Thymus (tissue), 11 donors: ENCODE results near the gene KPNB1. TPM values are rescaled to one million over a fixed set of nuclear protein-coding genes. Genes with fewer than 3 reads are reported as not detected.
"Not testable (repeated sequence)": the region's sequence is repeated elsewhere in the genome, so short reads cannot be mapped to it uniquely, and the experiment has no call there.

Experiments used
- DNase-seq, 9 donors: peaks; one replicate each; pipeline ENCODE4 v3.0.0-alpha.2; 2013; ENCODE audit warnings: low spot score in 9 of 9, low read depth in 6 of 9, missing footprints in 1 of 9
- H3K27ac ChIP-seq, 2 donors: one replicate each; pipeline ENCODE4 v1.5.1; 2013; ENCODE audit warnings: control low read depth in 1 of 2, low read depth in 1 of 2, low read length in 1 of 2, mild to moderate bottlenecking in 1 of 2, moderate library complexity in 1 of 2
- H3K27me3 ChIP-seq, 2 donors: one replicate each; pipeline ENCODE4 v1.5.1; 2013; ENCODE audit warnings: low read length in 1 of 2; ENCODE audit not compliant: control insufficient read depth in 2 of 2, insufficient read depth in 1 of 2
- H3K36me3 ChIP-seq, 2 donors: one replicate each; pipeline ENCODE4 v1.5.1; 2013; ENCODE audit warnings: low read length in 1 of 2, mild to moderate bottlenecking in 1 of 2, moderate library complexity in 1 of 2; ENCODE audit not compliant: control insufficient read depth in 2 of 2, insufficient read depth in 2 of 2
- H3K4me1 ChIP-seq, 2 donors: one replicate each; pipeline ENCODE4 v1.5.1; 2013; ENCODE audit warnings: low read length in 2 of 2; ENCODE audit not compliant: control insufficient read depth in 2 of 2, insufficient read depth in 2 of 2
- H3K4me3 ChIP-seq, 2 donors: one replicate each; pipeline ENCODE4 v1.5.1; 2013; ENCODE audit warnings: low read length in 2 of 2, control low read depth in 1 of 2, mild to moderate bottlenecking in 1 of 2
- H3K9me3 ChIP-seq, 2 donors: one replicate each; pipeline ENCODE4 v1.5.1; 2013; ENCODE audit warnings: low read length in 1 of 2, mild to moderate bottlenecking in 1 of 2; ENCODE audit not compliant: control insufficient read depth in 2 of 2, insufficient read depth in 1 of 2
- WGBS: extraction: QIAGEN DNeasy Blood & Tissue Kit; methylation state at CpG from one replicate; pipeline ENCODE4 v1.1.7; 2013; 5-methylcytosine and 5-hydroxymethylcytosine counted together
- polyA plus RNA-seq: library from polyadenylated mRNA; stranded (reverse); fragments of 200-250 nt; gene quantifications from one replicate; pipeline ENCODE4 v1.2.3, GENCODE V29; 2013
- total RNA-seq: library from RNA; stranded (reverse); fragments of 120-200 nt; gene quantifications from one replicate; pipeline ENCODE4 v1.2.4, GENCODE V29; 2013
- donor health status: healthy.

The KPNB1 gene
- total and polyA plus RNA-seq, 2 donors: 91.3 to 121 TPM

GRCh38 chr17:47682138-47682537 lies 32.4 kb downstream of the KPNB1 start:
- Histone ChIP-seq H3K27ac (no peak overlapping the region), H3K27me3 (no peaks in the 10 kb centered on the region), H3K9me3 (no peaks in the 10 kb centered on the region), H3K36me3 (peaks cover 52 to 92% of the 10 kb centered on the region in 2 donors), H3K4me3 (no peak overlapping the region), H3K4me1 (no peaks in the 10 kb centered on the region)
- no peak for DNase-seq
- 96% methylated on average over 2 of the region's 2 CpGs for WGBS

DNA sequence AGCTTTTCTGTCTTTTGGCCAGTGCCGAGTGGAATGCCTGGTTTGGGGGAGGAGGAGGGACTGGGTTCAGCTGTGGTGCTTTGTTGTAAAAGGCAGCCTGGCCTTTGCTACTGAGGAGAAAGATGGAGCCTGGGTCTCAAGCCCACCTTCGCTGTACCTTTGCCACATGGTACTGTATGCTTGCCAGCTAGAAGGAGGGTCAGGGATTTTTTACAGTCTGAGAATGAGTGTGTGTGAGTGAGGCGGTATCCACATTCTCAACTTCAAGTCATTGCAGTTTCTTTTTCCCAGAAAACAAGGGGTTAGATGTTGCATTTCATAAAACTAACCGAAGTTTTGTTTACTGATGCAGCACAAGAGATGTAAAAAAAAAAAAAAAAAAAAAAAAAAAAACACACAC lies 33.0 kb downstream of the KPNB1 start:
- 95% methylated on average over 4 of the region's 4 CpGs for WGBS
- not testable (repeated sequence) for H3K9me3 ChIP-seq, H3K27me3 ChIP-seq, H3K4me1 ChIP-seq, DNase-seq, H3K27ac ChIP-seq, H3K4me3 ChIP-seq
- peaks cover 50 to 87% of the 10 kb centered on the region in 2 donors for H3K36me3 ChIP-seq

- DNase-seq: no peak
- H3K9me3 ChIP-seq: no peaks in the 10 kb centered on the region
- no peak overlapping the region for H3K4me3 ChIP-seq
- WGBS: 97% methylated on average over 4 of the region's 4 CpGs
- H3K27ac ChIP-seq: no peak overlapping the region
- peaks cover 41 to 74% of the 10 kb centered on the region in 2 donors for H3K36me3 ChIP-seq
- H3K27me3 ChIP-seq: no peaks in the 10 kb centered on the region
- no peaks in the 10 kb centered on the region for H3K4me1 ChIP-seq
Observed at GRCh38 chr17:47684025-47684424, 34.3 kb downstream of the KPNB1 start.

GRCh38 chr17:47684535-47685193 lies 34.9 kb downstream of the KPNB1 start:
- no peak overlapping the region for H3K4me3 ChIP-seq
- whole genome bisulfite sequencing: 98% methylated on average over 4 of the region's 4 CpGs
- no peaks in the 10 kb centered on the region for H3K4me1 ChIP-seq
- no peak for DNase-seq
- H3K36me3 ChIP-seq: peaks cover 38 to 68% of the 10 kb centered on the region in 2 donors
- H3K27ac ChIP-seq: no peak overlapping the region
- no peaks in the 10 kb centered on the region for H3K9me3 ChIP-seq
- H3K27me3 ChIP-seq: no peaks in the 10 kb centered on the region

GRCh38 chr17:47685556-47686275 lies 36.0 kb downstream of the KPNB1 start:
- 98% methylated on average over 4 of the region's 4 CpGs for WGBS
- Histone ChIP-seq H3K27me3 (no peaks in the 10 kb centered on the region), H3K4me1 (no peaks in the 10 kb centered on the region), H3K9me3 (no peaks in the 10 kb centered on the region), H3K27ac (no peak overlapping the region), H3K36me3 (peaks cover 27 to 57% of the 10 kb centered on the region in 2 donors), H3K4me3 (no peak overlapping the region)
- DNase-seq: no peak

GRCh38 chr17:47686276-47686635 lies 36.5 kb downstream of the KPNB1 start:
- Histone ChIP-seq H3K9me3 (no peaks in the 10 kb centered on the region), H3K36me3 (peaks cover 25 to 54% of the 10 kb centered on the region in 2 donors), H3K27me3 (no peaks in the 10 kb centered on the region), H3K4me1 (no peaks in the 10 kb centered on the region), H3K27ac (no peak overlapping the region), H3K4me3 (no peak overlapping the region)
- WGBS: 98% methylated on average over 1 of the region's 1 CpG
- no peak for DNase-seq

- WGBS: 97% methylated on average over 7 of the region's 7 CpGs
- Histone ChIP-seq H3K4me1 (no peaks in the 10 kb centered on the region), H3K9me3 (no peaks in the 10 kb centered on the region), H3K27ac (no peak overlapping the region), H3K27me3 (no peaks in the 10 kb centered on the region), H3K36me3 (peaks cover 22 to 48% of the 10 kb centered on the region in 2 donors), H3K4me3 (no peak overlapping the region)
- no peak for DNase-seq
Observed at GRCh38 chr17:47686664-47687327, 37.1 kb downstream of the KPNB1 start.

- H3K27ac ChIP-seq: no peak overlapping the region
- peaks cover 17 to 43% of the 10 kb centered on the region in 2 donors for H3K36me3 ChIP-seq
Observed at GRCh38 chr17:47687328-47687690, 37.6 kb downstream of the KPNB1 start.

GRCh38 chr17:47687748-47688147 lies 38.0 kb downstream of the KPNB1 start:
- H3K36me3 ChIP-seq: peaks cover 12 to 39% of the 10 kb centered on the region in 2 donors
- peaks cover 2 to 6% of the 10 kb centered on the region in 2 donors for H3K4me1 ChIP-seq
- no peak for DNase-seq
- H3K27me3 ChIP-seq: peaks cover 0 to 8% of the 10 kb centered on the region in 2 donors
- H3K9me3 ChIP-seq: no peaks in the 10 kb centered on the region
- no peak overlapping the region for H3K4me3 ChIP-seq
- WGBS: 99% methylated on average over 1 of the region's 1 CpG
- no peak overlapping the region for H3K27ac ChIP-seq

More at GRCh38 chr17:47687328-47687690, 37.6 kb downstream of the KPNB1 start:
- Histone ChIP-seq H3K4me3 (no peak overlapping the region), H3K27me3 (peaks cover 0 to 4% of the 10 kb centered on the region in 2 donors), H3K4me1 (peaks cover 0 to 1% of the 10 kb centered on the region in 2 donors), H3K9me3 (no peaks in the 10 kb centered on the region)
- no peak for DNase-seq
